ENCODE data around the gene APOBEC3G. TPM values are rescaled to one million over a fixed set of nuclear protein-coding genes. Genes with fewer than 3 reads are reported as not detected.

The APOBEC3G gene
- total and polyA plus RNA-seq, 7 donors, result 3.0 to 21.4 (median 11.1) TPM

DNA sequence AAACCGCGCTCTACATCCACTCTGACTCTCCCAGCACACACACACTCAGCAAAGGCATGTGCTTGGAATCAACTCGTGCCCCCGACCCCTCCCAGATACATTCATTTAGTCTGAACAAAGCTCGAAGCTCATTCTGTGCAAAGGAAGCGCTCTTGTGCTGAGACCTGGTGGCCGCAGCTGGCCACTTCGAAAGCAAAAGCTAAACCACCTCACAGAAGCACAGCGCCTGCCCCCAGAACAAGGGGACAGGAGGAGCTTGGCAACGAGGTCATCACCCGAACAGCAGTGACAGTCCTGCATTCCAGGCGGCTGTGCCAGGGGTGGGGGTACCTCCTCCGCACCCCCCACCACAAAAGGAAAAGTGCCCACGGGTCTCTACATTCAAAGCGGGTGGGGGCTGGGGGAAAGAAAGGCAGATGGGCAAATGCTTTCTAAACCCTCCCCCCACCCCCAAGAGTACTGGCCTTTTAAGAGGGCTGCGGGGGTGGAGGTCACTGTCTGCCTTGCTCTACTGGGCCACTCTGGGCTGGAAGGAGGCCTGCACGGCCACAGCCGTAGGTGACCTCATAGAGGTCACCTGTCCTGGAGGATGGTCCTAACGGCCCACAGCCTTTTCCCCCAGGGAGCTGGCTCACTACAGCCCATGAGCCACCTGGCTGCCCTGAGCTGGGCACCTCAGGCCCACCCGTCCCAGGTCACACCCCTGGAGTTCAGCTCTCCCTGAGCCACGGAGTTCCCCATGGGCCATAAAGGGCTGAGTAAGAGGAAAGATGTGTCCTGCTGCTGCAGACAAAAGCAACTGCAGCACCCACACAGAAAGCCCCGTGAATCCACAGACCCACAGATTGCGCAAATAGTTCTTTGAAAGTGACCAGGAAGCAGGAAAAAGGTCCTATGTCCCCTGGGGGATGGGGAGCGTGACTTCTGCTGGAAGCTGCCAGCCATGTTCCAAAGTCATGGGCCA is 54.1 kb downstream of the APOBEC3G start:
- Histone ChIP-seq H3K4me3 (peak overlapping the region in 1 of 4 donors; percentile 6), H3K4me1 (peaks cover 0 to 46% (median 36%) of the 10 kb centered on the region in 4 donors), H3K36me3 (peaks cover 6 to 26% (median 16%) of the 10 kb centered on the region in 4 donors), H3K27me3 (no peaks in the 10 kb centered on the region), H3K27ac (peak overlapping the region in 3 of 4 donors; percentile 52 to 68 (median 64)), H3K9me3 (no peaks in the 10 kb centered on the region)
- DNase-seq, result peak; percentile 65
- TF ChIP-seq EP300 (IDR thresholded peaks at IDR 0.05) (no peak), CTCF (IDR thresholded peaks at IDR 0.05) (no peak), POLR2AphosphoS5 (IDR thresholded peaks at IDR 0.05) (no peak), POLR2A (IDR thresholded peaks at IDR 0.05) (no peak)
- 69 to 75% methylated on average over 24 of the region's 24 CpGs for WGBS, 2 donors
- intact Hi-C loops (cut with DNase I), result loop anchor here (5.0 kb wide), 1 partner anchor 114 kb away; no protein-coding TSS in a partner anchor

GRCh38 chr22:39132281-39132680 is 55.2 kb downstream of the APOBEC3G start:
- Histone ChIP-seq H3K27me3 (no peaks in the 10 kb centered on the region), H3K4me1 (peaks cover 0 to 46% (median 36%) of the 10 kb centered on the region in 4 donors), H3K4me3 (no peak overlapping the region), H3K27ac (peak overlapping the region in 1 of 4 donors; percentile 68), H3K9me3 (no peaks in the 10 kb centered on the region), H3K36me3 (peaks cover 6 to 31% (median 16%) of the 10 kb centered on the region in 4 donors)
- 85 to 90% methylated on average over 6 of the region's 6 CpGs for WGBS, 2 donors
- TF ChIP-seq POLR2AphosphoS5 (IDR thresholded peaks at IDR 0.05) (no peak), EP300 (IDR thresholded peaks at IDR 0.05) (no peak), CTCF (IDR thresholded peaks at IDR 0.05) (no peak), POLR2A (IDR thresholded peaks at IDR 0.05) (no peak)
- intact Hi-C loops (cut with DNase I), result loop anchor here (5.0 kb wide), 1 partner anchor 115 kb away; no protein-coding TSS in a partner anchor
- peak; percentile 60 for DNase-seq

DNA sequence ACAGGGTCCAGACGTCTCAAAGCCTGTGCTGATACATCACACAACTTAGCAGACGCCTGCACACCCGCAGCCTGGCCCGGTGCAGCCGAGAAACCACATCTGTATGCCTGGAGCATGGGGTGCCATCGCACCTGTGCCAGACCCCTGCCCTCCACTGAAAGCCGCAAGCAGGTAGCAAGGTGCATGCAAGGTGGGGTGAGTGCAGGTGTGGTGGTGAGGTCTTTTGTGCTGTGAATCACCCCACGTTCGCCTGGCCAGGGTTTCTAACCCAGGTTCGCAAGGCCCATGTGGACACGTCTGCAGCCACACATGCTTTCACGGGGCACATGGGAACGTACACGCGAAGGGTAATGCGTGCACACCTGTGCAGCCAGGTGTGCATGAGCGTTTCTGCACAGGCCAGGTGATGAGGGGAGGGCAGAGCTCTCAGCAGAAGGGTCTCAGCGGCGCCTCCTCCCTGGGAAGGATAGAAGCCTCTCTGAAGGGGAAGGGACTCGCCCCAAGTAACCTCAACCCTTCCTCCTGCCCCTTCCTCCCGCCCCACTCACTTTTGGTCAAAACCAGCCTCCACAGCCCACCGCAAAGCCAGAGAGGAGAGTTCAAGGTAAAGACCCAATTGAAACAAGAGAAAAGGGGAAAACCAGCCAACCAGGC is 55.9 kb downstream of the APOBEC3G start:
- peaks cover 0 to 46% (median 36%) of the 10 kb centered on the region in 4 donors for H3K4me1 ChIP-seq
- H3K27me3 ChIP-seq, result no peaks in the 10 kb centered on the region
- no peak overlapping the region for H3K4me3 ChIP-seq
- peaks cover 6 to 38% (median 16%) of the 10 kb centered on the region in 4 donors for H3K36me3 ChIP-seq
- no peak overlapping the region for H3K27ac ChIP-seq
- H3K9me3 ChIP-seq, result no peaks in the 10 kb centered on the region
- TF ChIP-seq POLR2AphosphoS5 (IDR thresholded peaks at IDR 0.05) (no peak), CTCF (IDR thresholded peaks at IDR 0.05) (no peak), EP300 (IDR thresholded peaks at IDR 0.05) (no peak), POLR2A (IDR thresholded peaks at IDR 0.05) (no peak)
- intact Hi-C loops (cut with DNase I), result loop anchor here (5.0 kb wide), 1 partner anchor 116 kb away; no protein-coding TSS in a partner anchor
- peak; percentile 62 for DNase-seq
- 95% methylated on average over 22 of the region's 22 CpGs for WGBS, 2 donors

- Histone ChIP-seq H3K27me3 (no peaks in the 10 kb centered on the region), H3K9me3 (no peaks in the 10 kb centered on the region), H3K27ac (no peak overlapping the region), H3K4me3 (no peak overlapping the region), H3K36me3 (peaks cover 6 to 46% (median 16%) of the 10 kb centered on the region in 4 donors), H3K4me1 (peaks cover 0 to 46% (median 36%) of the 10 kb centered on the region in 4 donors)
- DNase-seq, result peak; percentile 60
- WGBS, 2 donors, result 94 to 95% methylated on average over 17 of the region's 17 CpGs
- intact Hi-C loops (cut with DNase I), result loop anchor here (5.0 kb wide), 1 partner anchor 117 kb away; no protein-coding TSS in a partner anchor
- no peak for TF ChIP-seq CTCF (IDR thresholded peaks at IDR 0.05)
- TF ChIP-seq POLR2AphosphoS5 (IDR thresholded peaks at IDR 0.05), result no peak
- TF ChIP-seq POLR2A (IDR thresholded peaks at IDR 0.05), result no peak
- TF ChIP-seq EP300 (IDR thresholded peaks at IDR 0.05), result no peak
Observed at GRCh38 chr22:39133871-39134270, 56.8 kb downstream of the APOBEC3G start.
